ENCODE results near the gene ENTPD8. TPM values are rescaled to one million over a fixed set of nuclear protein-coding genes. Genes with fewer than 3 reads are reported as not detected.

The ENTPD8 gene
- total and polyA plus RNA-seq, 2 of the 13 experiments (the other 11 are each of a cell fraction or from before 2014, with no cell fraction given) = 0.26 to 0.44 TPM

DNA sequence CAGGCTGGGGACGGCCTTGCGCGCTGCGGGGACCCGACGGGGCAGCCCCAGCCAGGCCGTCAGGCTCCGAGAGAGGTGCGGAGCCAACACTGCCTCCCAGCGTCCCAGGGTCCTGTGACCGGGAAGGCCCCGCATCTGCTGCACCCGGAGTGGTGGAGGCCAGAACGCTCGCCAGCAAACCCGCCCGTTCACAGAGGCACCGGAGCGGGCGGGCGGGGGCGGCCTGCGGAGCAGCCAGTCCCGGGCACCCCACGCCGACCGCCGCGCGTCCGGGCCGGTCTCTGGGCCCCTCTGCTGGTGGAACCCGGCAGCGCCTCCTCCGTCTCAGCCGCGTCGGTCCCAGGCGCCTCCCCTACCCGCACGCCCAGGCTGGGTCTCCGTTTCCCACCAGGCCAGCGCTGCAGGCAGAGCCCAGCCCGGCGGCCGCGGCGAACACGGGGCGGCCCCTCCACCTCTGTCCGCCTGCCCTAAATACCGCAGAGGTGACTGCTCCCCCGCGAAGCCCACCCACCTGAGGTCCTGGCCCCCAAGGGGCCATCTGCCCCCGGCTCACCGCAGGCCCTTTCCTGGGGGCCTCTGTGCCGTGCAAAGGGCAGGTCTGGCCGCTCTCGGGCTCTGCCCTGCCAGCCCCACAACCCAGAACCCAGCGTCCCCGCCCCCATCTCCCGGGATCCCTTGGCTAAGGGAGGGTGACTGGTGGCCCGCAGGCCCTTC lies 34.1 kb downstream of the ENTPD8 start (continued):
- no peak for TF ChIP-seq SNAPC5 (CRISPR knock-in tag; IDR thresholded peaks at IDR 0.05; ENCODE audit: borderline replicate concordance)
- no peak for TF ChIP-seq HNF1A (IDR thresholded peaks at IDR 0.05; ENCODE audit: low read depth)
- TF ChIP-seq HNF1A (CRISPR knock-in tag; IDR thresholded peaks at IDR 0.05; ENCODE audit: borderline replicate concordance) = no peak
- no peak for TF ChIP-seq ZBTB33 (CRISPR knock-in tag; IDR thresholded peaks at IDR 0.05)
- TF ChIP-seq, protein P1, sequence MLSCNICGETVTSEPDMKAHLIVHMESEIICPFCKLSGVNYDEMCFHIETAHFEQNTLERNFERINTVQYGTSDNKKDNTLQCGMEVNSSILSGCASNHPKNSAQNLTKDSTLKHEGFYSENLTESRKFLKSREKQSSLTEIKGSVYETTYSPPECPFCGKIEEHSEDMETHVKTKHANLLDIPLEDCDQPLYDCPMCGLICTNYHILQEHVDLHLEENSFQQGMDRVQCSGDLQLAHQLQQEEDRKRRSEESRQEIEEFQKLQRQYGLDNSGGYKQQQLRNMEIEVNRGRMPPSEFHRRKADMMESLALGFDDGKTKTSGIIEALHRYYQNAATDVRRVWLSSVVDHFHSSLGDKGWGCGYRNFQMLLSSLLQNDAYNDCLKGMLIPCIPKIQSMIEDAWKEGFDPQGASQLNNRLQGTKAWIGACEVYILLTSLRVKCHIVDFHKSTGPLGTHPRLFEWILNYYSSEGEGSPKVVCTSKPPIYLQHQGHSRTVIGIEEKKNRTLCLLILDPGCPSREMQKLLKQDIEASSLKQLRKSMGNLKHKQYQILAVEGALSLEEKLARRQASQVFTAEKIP (CRISPR knock-in tag; IDR thresholded peaks at IDR 0.05; ENCODE audit: borderline replicate concordance) = no peak
- no peak; the same call in 1 of the 2 replicates for TF ChIP-seq PHF8 (CRISPR knock-in tag; IDR thresholded peaks at IDR 0.05)
- TF ChIP-seq, protein P2, sequence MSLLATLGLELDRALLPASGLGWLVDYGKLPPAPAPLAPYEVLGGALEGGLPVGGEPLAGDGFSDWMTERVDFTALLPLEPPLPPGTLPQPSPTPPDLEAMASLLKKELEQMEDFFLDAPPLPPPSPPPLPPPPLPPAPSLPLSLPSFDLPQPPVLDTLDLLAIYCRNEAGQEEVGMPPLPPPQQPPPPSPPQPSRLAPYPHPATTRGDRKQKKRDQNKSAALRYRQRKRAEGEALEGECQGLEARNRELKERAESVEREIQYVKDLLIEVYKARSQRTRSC (CRISPR knock-in tag; IDR thresholded peaks at IDR 0.05; ENCODE audit: low read depth) = no peak
- TF ChIP-seq ZXDC (CRISPR knock-in tag; IDR thresholded peaks at IDR 0.05) = no peak
- no peak for TF ChIP-seq ZBTB44 (CRISPR knock-in tag; IDR thresholded peaks at IDR 0.05)
- no peak for TF ChIP-seq MXD4 (CRISPR knock-in tag; IDR thresholded peaks at IDR 0.05)
- 0 out of 2 replicates have a peak, but pooled peaks have one; percentile 32 for TF ChIP-seq ZNF678 (CRISPR knock-in tag; IDR thresholded peaks at IDR 0.05)
